Skeletal muscle satellite cell (primary cell): Measurements from ENCODE around the gene CDK6.

Experiments used
- H3K27me3 ChIP-seq: 2 replicates; pipeline ENCODE4 v1.7.0; 2013; ENCODE audit warnings: low read length; ENCODE audit not compliant: control insufficient read depth, insufficient read depth
- H3K36me3 ChIP-seq: 2 replicates; pipeline ENCODE4 v1.7.0; 2013; ENCODE audit warnings: mild to moderate bottlenecking, control low read depth, low read length; ENCODE audit not compliant: insufficient read depth
- H3K4me1 ChIP-seq: 2 replicates; pipeline ENCODE4 v1.7.0; 2013; ENCODE audit warnings: low read length; ENCODE audit not compliant: control insufficient read depth, insufficient read depth
- H3K4me2 ChIP-seq: 2 replicates; pipeline ENCODE4 v1.7.0; 2013; ENCODE audit warnings: mild to moderate bottlenecking, low read length
- H3K4me3 ChIP-seq: 2 replicates; pipeline ENCODE4 v1.7.0; 2013; ENCODE audit warnings: low read length
- H3K9ac ChIP-seq: 2 replicates; pipeline ENCODE4 v1.7.0; 2013; ENCODE audit warnings: mild to moderate bottlenecking, low read depth, low read length, moderate library complexity
- H3K9me3 ChIP-seq: replicated peaks from 2 replicates; pipeline ENCODE4 v1.7.0; 2013; ENCODE audit warnings: mild to moderate bottlenecking, control low read depth, low read length

CDK6 gene

DNA sequence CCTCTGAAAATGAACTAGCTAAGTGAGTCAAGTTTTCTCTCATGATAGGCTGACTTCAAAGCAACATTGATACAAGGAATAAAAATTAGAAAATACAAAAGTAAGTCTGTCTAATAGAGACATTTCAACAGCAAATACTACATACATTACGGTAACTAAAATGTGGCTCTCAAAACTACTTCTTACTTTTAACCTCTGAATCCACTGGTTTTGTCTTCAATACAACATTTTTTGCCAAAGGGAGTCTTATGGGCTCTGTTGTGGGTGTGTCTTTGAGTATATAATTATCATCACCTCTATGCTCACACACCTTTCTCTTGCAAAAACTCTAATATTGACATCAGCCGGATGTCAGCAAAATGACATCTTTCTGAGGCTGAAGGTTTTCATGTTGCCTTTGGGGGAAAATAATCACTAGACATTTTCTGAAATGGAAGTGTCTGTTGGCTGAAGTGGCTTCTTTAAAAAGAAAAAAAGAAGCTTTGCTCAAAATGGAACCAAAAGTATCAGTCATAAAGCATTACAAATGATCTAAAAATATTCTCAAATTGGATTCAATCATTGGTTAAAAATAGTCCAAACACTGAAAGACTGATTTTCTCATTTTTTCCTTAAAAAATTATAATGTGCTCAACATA, 204.4 kb downstream of the CDK6 start:
- H3K4me1 ChIP-seq: peaks cover 58% of the 10 kb centered on the region

DNA sequence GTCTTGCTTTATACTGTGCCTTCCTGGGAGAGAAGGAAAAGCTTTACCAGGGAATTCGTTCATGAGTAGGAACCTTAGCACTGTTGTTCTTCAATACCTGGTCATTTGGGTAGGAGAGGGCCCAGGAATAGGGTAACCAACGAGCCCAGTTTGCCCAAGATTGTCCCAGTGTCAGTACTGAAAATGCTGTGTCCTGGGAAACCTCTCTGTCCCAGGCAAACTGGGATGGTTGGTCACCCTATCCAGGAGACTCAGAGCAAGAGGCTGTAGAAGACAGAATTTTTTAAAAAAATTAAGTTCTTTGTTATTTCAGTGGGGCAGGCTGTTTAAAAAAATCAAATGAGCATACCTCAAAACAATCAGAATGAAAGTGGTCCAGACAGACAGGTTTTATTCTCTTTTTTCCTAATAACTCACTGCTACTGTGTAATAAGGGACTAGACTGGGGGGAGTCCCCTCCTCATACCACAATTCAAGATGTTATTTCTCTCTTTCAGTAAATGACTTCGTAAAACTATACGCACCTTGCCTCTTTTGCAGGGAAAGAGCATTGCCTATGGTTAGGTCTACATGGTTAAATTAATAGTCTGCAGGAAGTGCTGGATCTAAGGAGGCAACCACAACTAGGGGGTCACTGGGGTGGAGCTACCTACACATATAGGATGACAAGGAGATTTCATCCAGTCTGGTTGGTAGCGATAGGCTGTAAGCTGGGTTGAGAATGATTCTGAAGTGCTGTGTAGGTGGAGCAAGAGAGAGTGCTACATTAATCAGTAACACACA, 205.1 kb downstream of the CDK6 start:
- Histone ChIP-seq H3K27me3 (no peaks in the 10 kb centered on the region), H3K36me3 (peaks cover 9% of the 10 kb centered on the region), H3K4me3 (no peak overlapping the region), H3K4me1 (peaks cover 61% of the 10 kb centered on the region), H3K4me2 (no peak overlapping the region), H3K9me3 (no peaks in the 10 kb centered on the region), H3K9ac (peak overlapping the region; percentile 68)

More for the DNA sequence above, 204.4 kb downstream of the CDK6 start:
- H3K9ac ChIP-seq: peak overlapping the region; percentile 68
- H3K36me3 ChIP-seq: peaks cover 9% of the 10 kb centered on the region
- no peaks in the 10 kb centered on the region for H3K9me3 ChIP-seq
- H3K4me3 ChIP-seq: no peak overlapping the region
- H3K27me3 ChIP-seq: no peaks in the 10 kb centered on the region
- peak overlapping the region; percentile 8 for H3K4me2 ChIP-seq

DNA sequence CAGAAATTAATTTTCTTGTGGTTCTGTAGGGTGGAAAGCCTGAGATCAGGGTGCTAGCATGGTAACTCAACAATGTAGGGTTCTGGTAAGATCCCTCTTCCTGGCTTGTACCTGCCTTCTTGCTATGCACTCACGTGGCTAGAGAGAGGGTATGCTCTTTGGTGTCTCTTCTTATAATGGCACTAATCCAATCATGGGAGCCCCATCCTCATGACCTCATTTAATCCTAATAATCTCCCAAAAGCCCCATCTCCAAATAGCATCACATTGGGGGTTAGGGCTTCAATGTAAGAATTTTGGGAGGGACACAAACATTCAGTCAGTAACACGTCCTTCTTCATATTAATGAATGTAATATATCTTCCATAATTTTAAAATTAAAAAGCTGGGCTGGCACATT, 206.6 kb downstream of the CDK6 start:
- Histone ChIP-seq H3K4me1 (peaks cover 64% of the 10 kb centered on the region), H3K36me3 (peaks cover 9% of the 10 kb centered on the region), H3K9ac (no peak overlapping the region), H3K27me3 (no peaks in the 10 kb centered on the region), H3K4me3 (no peak overlapping the region), H3K4me2 (no peak overlapping the region), H3K9me3 (no peaks in the 10 kb centered on the region)

DNA sequence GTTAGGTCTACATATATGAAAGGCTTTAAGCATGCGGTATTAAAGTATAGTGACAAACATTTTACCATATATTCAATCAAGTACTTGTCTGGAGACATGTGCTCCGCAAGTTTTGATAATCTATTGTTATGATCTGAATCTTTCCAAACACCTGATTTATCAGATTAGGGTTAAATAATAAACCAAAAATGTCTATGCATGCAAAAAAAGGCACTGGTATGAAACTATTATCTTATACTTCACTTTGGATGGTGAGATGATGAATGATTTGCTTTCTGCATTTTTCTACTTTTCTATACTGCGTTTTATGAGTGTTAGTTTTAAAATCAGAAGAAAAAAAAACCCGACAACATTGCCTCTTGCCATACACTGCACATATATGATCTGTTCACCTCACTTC, 208.4 kb downstream of the CDK6 start:
- Histone ChIP-seq H3K4me1 (peaks cover 46% of the 10 kb centered on the region), H3K4me2 (no peak overlapping the region), H3K27me3 (no peaks in the 10 kb centered on the region), H3K36me3 (peaks cover 14% of the 10 kb centered on the region), H3K9ac (no peak overlapping the region), H3K4me3 (no peak overlapping the region), H3K9me3 (no peaks in the 10 kb centered on the region)

GRCh38 chr7:92626281-92626809, 210.0 kb downstream of the CDK6 start:
- H3K9ac ChIP-seq: no peak overlapping the region
- no peak overlapping the region for H3K4me2 ChIP-seq
- H3K4me1 ChIP-seq: peaks cover 45% of the 10 kb centered on the region
- H3K4me3 ChIP-seq: no peak overlapping the region
- no peaks in the 10 kb centered on the region for H3K27me3 ChIP-seq
- peaks cover 14% of the 10 kb centered on the region for H3K36me3 ChIP-seq
- no peaks in the 10 kb centered on the region for H3K9me3 ChIP-seq

- H3K36me3 ChIP-seq: peaks cover 14% of the 10 kb centered on the region
- no peak overlapping the region for H3K9ac ChIP-seq
- H3K27me3 ChIP-seq: no peaks in the 10 kb centered on the region
- H3K9me3 ChIP-seq: no peaks in the 10 kb centered on the region
- peak overlapping the region; percentile 18 for H3K4me2 ChIP-seq
- H3K4me1 ChIP-seq: peaks cover 46% of the 10 kb centered on the region
- no peak overlapping the region for H3K4me3 ChIP-seq
These were observed 210.8 kb downstream of the CDK6 start for GRCh38 chr7:92625617-92626016.

- H3K4me2 ChIP-seq: no peak overlapping the region
- H3K4me1 ChIP-seq: peaks cover 47% of the 10 kb centered on the region
- no peaks in the 10 kb centered on the region for H3K9me3 ChIP-seq
- no peak overlapping the region for H3K4me3 ChIP-seq
- H3K36me3 ChIP-seq: peaks cover 14% of the 10 kb centered on the region
- no peak overlapping the region for H3K9ac ChIP-seq
- no peaks in the 10 kb centered on the region for H3K27me3 ChIP-seq
These were observed 211.9 kb downstream of the CDK6 start for GRCh38 chr7:92624298-92624996.

DNA sequence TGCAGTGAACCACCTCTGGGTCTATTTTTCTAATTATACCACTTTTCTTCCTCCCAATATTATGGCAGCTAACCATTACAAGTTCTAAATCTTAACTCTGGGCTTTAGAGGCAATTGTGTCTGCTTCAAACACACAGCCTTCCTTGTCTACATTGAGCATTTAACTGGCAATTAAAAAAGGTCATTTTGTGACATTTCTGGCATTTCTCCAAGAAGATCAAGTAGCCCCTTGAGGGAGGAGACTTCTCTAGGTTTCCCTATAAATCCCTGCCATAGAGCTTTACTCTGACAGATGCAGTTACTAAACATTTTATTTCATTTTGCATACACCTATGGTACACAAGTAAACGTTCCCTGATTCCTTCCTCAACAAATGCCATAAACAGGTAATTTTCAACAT, 212.8 kb downstream of the CDK6 start:
- Histone ChIP-seq H3K27me3 (no peaks in the 10 kb centered on the region), H3K4me1 (peaks cover 38% of the 10 kb centered on the region), H3K9ac (no peak overlapping the region), H3K4me3 (no peak overlapping the region), H3K9me3 (no peaks in the 10 kb centered on the region), H3K4me2 (no peak overlapping the region), H3K36me3 (peaks cover 14% of the 10 kb centered on the region)

GRCh38 chr7:92622685-92623084, 213.7 kb downstream of the CDK6 start:
- Histone ChIP-seq H3K4me1 (peaks cover 38% of the 10 kb centered on the region), H3K36me3 (peaks cover 11% of the 10 kb centered on the region), H3K27me3 (no peaks in the 10 kb centered on the region), H3K4me2 (no peak overlapping the region), H3K4me3 (no peak overlapping the region), H3K9me3 (no peaks in the 10 kb centered on the region), H3K9ac (peak overlapping the region; percentile 0)

DNA sequence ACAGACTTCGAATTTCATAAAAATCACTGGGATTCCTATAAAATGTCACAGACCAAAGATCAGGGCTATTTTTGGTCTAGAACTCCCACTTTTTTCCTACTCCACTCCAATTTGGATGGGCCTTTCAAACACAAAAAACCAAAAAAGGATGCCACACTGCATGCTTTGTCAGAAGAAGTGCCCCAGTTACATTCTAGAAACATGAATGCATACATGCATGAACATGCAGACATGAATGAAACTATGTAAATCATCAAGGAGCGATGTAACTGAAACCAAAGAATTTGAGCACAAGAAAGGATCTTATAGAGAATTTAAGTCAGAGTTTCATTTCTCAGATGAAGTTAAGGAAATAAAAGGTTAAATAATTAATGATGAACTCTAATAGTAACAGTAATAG, 214.3 kb downstream of the CDK6 start:
- Histone ChIP-seq H3K4me3 (no peak overlapping the region), H3K9me3 (no peaks in the 10 kb centered on the region), H3K9ac (peak overlapping the region; percentile 60), H3K36me3 (peaks cover 16% of the 10 kb centered on the region), H3K4me2 (no peak overlapping the region), H3K4me1 (peaks cover 38% of the 10 kb centered on the region), H3K27me3 (no peaks in the 10 kb centered on the region)

GRCh38 chr7:92621561-92622023, 214.8 kb downstream of the CDK6 start:
- Histone ChIP-seq H3K36me3 (peaks cover 21% of the 10 kb centered on the region), H3K4me1 (peaks cover 38% of the 10 kb centered on the region), H3K4me2 (peak overlapping the region; percentile 65), H3K4me3 (peak overlapping the region; percentile 15), H3K27me3 (no peaks in the 10 kb centered on the region), H3K9me3 (no peaks in the 10 kb centered on the region), H3K9ac (peak overlapping the region; percentile 60)
